GM18502 (cell line): ENCODE data around the gene PHF3.

Source experiments
- ATAC-seq: cut with Tn5 transposase; IDR thresholded peaks from one replicate; pipeline ENCODE4 v1.9.1; 2021; ENCODE audit warnings: mild to moderate bottlenecking; ENCODE audit not compliant: unreplicated experiment, poor library complexity

Gene PHF3

GRCh38 chr6:63644668-63645326 lies 9.2 kb downstream of the PHF3 start:
- ATAC-seq = no peak

GRCh38 chr6:63649269-63649668 lies 13.7 kb downstream of the PHF3 start:
- no peak for ATAC-seq

- no peak for ATAC-seq
These were observed 14.3 kb downstream of the PHF3 start for GRCh38 chr6:63649847-63650265.

- no peak for ATAC-seq
These were observed 17.4 kb downstream of the PHF3 start for GRCh38 chr6:63652980-63653379.

GRCh38 chr6:63660757-63661156 lies 25.2 kb downstream of the PHF3 start:
- ATAC-seq = no peak

- ATAC-seq = no peak
These were observed 26.2 kb downstream of the PHF3 start for GRCh38 chr6:63661769-63662168.

GRCh38 chr6:63663147-63663955 lies 27.7 kb downstream of the PHF3 start:
- no peak for ATAC-seq

GRCh38 chr6:63663956-63664281 lies 28.3 kb downstream of the PHF3 start:
- ATAC-seq = no peak

- ATAC-seq = no peak
These were observed 35.6 kb downstream of the PHF3 start for GRCh38 chr6:63671098-63671754.

GRCh38 chr6:63672582-63673129 lies 37.1 kb downstream of the PHF3 start:
- peak; percentile 57 for ATAC-seq

GRCh38 chr6:63673692-63674091 lies 38.1 kb downstream of the PHF3 start:
- no peak for ATAC-seq

- no peak for ATAC-seq
These were observed 39.0 kb downstream of the PHF3 start for GRCh38 chr6:63674635-63675034.

GRCh38 chr6:63675138-63675537 lies 39.5 kb downstream of the PHF3 start:
- no peak for ATAC-seq

GRCh38 chr6:63676412-63677114 lies 41.0 kb downstream of the PHF3 start:
- no peak for ATAC-seq

- no peak for ATAC-seq
These were observed 41.7 kb downstream of the PHF3 start for GRCh38 chr6:63677282-63677681.

GRCh38 chr6:63683071-63683603 lies 47.5 kb downstream of the PHF3 start:
- no peak for ATAC-seq

GRCh38 chr6:63685446-63686379 lies 50.1 kb downstream of the PHF3 start:
- peak; percentile 92 for ATAC-seq

GRCh38 chr6:63689421-63689820 lies 53.8 kb downstream of the PHF3 start:
- ATAC-seq = no peak

GRCh38 chr6:63690221-63690620 lies 54.6 kb downstream of the PHF3 start:
- ATAC-seq = no peak
